H54 (cell line): ENCODE measurements around the gene CS.
"Not testable (repeated sequence)": the region's sequence is repeated elsewhere in the genome, so short reads cannot be mapped to it uniquely, and the experiment has no call there.

Source experiments
- DNase-seq: peaks from one replicate; pipeline ENCODE4 v3.0.0; 2011; ENCODE audit warnings: low spot score, mixed read lengths; ENCODE audit not compliant: insufficient read length
- FAIRE-seq: peaks from 3 replicates; lab custom pipeline; 2011; peaks lifted over from hg19 to GRCh38; lab: Jason Lieb, UNC
- POLR2A ChIP-seq: IDR thresholded peaks from 2 replicates; pipeline ENCODE4 v1.6.1; 2011; ENCODE audit warnings: low read depth, mild to moderate bottlenecking, low read length

CS gene

GRCh38 chr12:56333197-56333678 is 33.1 kb upstream of the CS start:
- DNase-seq (no peak), FAIRE-seq (no peak)
- no peak for TF ChIP-seq POLR2A

DNA sequence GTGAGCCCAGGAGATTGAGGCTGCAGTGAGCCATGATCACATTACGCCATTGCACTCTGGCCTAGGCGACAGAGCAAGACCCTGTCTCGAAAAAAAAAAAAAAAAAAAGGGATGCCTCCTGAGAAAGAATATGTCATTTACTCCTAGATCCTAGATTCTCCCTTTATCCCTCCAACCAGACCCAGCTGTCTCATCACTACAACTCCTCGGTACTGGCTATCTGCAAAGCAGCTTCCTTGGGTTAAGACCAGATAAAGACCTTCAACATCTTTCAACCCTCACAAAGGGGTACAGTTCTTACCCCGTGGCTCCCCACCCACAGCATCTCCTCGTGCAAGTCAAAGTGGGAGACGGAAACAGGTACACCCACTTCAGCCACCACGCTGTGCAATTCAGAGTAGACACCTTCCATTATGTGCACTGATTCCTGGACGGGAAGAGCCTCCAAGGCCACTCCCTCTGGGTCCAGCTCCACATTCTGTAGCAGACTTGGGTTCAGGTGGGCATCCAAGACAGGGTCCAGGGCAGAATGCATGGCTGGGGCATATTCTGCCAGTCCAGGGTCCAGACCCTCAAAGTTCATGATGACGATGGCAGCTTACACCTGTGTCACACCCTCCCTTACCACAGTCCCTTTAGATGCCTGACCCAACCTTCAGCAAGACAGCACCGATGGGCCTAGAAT is 32.5 kb upstream of the CS start:
- no peak for TF ChIP-seq POLR2A
- FAIRE-seq, result no peak
- DNase-seq, result no peak

GRCh38 chr12:56330936-56331490 is 30.9 kb upstream of the CS start:
- FAIRE-seq, result no peak
- DNase-seq, result no peak
- no peak for TF ChIP-seq POLR2A

- DNase-seq (no peak), FAIRE-seq (no peak)
- TF ChIP-seq POLR2A, result no peak
These were observed 26.4 kb upstream of the CS start for GRCh38 chr12:56326533-56326932.

- no peak for FAIRE-seq
- DNase-seq, result no peak
- TF ChIP-seq POLR2A, result no peak
These were observed 26.0 kb upstream of the CS start for GRCh38 chr12:56326126-56326525.

GRCh38 chr12:56324206-56324605 is 24.1 kb upstream of the CS start:
- no peak for TF ChIP-seq POLR2A
- no peak for FAIRE-seq
- DNase-seq, result no peak

DNA sequence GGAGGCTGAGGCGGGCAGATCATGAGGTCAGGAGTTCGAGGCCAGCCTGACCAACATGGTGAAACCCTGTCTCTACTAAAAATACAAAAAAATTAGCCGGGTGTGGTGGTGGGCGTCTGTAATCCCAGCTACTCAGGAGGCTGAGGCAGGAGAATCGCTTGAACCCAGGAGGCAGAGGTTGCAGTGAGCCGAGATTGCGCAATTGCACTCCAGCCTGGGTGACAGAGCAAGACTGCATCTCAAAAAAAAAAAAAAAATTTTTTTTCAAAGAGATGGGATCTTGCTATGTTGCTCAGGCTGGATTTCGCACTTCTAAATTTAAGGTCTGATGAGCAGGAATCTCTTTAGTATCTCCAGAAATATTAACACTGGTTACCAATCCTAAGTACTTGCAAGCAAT is 21.5 kb upstream of the CS start:
- not testable (repeated sequence) for FAIRE-seq, DNase-seq

DNA sequence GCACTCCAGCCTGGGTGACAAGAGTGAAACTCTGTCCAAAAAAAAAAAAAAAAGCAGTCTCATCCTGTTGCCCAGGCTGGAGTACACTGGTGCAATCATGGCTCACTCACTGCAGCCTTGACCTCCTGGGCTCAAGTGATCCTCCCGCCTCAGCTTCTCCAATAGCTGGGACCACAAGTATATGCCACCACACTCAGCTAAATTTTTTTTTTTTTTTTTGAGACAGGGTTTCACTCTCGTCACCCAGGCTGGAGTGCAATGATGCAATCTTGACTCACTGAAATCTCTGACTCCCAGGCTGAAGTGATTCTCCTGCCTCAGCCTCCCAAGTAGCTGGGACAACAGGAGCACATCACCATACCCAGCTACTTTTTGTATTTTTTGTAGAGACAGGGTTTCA is 20.9 kb upstream of the CS start:
- no peak for DNase-seq
- no peak for FAIRE-seq
- TF ChIP-seq POLR2A, result no peak

- DNase-seq (no peak), FAIRE-seq (no peak)
These were observed 17.5 kb upstream of the CS start for GRCh38 chr12:56317675-56318074.

GRCh38 chr12:56315622-56316473 is 15.7 kb upstream of the CS start, which contains the start of gene CNPY2:
Gene CNPY2 (minus strand): TSS chr12:56315988. CDS start chr12:56315217, 771 bp downstream.
- DNase-seq, result peak; percentile 93
- peak; percentile 78 for FAIRE-seq
- TF ChIP-seq POLR2A, result peak; percentile 77

More at GRCh38 chr12:56317675-56318074, 17.5 kb upstream of the CS start:
- TF ChIP-seq POLR2A, result no peak

DNA sequence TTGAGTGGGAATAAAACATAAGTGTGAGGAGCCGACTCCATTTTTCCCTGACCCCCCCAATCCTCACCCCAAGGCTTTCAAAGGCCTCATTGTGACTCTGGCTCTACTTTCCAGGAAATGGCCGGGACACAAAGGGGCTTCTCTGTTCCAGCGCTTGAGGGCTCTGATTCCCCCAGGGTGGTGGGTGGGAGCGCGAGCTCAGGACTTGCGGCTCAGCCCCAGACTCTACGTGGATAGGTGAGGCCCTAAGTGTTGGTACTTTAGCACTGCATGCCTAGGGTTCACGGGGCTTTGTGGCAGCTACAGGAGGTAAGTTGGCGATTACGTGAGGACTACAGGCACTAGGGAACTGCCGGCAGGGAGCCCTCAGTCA is 15.1 kb upstream of the CS start:
- TF ChIP-seq POLR2A, result no peak
- FAIRE-seq (no peak), DNase-seq (no peak)

GRCh38 chr12:56311003-56311402 is 10.9 kb upstream of the CS start:
- DNase-seq (no peak), FAIRE-seq (no peak)
- TF ChIP-seq POLR2A, result no peak

- TF ChIP-seq POLR2A, result no peak
- DNase-seq, result no peak
- FAIRE-seq, result no peak
These were observed 8.6 kb upstream of the CS start for GRCh38 chr12:56308714-56309113.
